CD4-positive, alpha-beta T cell treated with Interleukin-17A for 1 hour (primary cell): ENCODE results near the gene TRIM60.
"Not testable (repeated sequence)": the region's sequence is repeated elsewhere in the genome, so short reads cannot be mapped to it uniquely, and the experiment has no call there.

Experiments
- DNase-seq: peaks from one replicate; pipeline ENCODE4 v3.0.0-alpha.2; 2020

TRIM60 gene

DNA sequence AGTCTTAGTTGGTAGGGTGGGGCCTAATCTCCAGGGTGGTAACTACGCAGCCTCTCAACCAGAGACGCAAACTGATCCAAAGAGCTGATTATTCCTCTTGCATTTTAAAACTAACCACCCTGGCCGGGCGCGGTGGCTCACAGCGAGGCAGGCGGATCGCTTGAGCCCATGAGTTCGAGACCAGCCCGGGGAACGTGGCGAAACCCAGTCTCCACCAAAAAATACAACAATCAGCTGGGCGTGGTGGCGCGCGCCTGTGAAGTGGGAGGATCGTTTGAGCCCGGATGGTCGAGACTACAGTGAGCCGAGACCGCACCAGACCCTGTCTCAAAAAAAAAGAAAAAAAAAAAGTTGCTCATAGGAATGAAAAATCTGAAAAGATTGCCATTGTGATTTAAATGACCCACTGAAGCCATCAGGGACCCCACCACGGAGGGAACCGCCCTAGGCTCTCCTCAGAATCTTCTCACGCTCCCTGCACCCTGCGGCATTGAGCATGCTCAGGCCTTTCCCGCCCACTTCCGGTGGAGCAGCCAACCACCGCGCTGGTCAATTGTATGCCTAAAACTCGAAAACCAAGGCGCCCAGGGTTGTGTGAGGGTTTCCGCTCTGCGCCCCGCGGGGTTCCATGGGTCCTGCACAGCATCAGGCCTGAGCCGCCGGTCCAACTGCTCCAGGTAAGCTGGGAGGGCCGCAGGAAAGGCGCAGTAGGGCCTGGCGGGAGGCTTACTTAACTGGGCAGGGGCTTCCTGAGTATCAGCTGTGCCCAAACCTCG is at the start of gene TRIM60:
TSS of gene TRIM60 (plus strand) at position 564 of the 776 bp plus-strand sequence. CDS start 8,074 bp downstream, outside the sequence.
- no peak for DNase-seq

- no peak for DNase-seq
These were observed 42.3 kb upstream of the TRIM60 start for GRCh38 chr4:164989471-164989870.

DNA sequence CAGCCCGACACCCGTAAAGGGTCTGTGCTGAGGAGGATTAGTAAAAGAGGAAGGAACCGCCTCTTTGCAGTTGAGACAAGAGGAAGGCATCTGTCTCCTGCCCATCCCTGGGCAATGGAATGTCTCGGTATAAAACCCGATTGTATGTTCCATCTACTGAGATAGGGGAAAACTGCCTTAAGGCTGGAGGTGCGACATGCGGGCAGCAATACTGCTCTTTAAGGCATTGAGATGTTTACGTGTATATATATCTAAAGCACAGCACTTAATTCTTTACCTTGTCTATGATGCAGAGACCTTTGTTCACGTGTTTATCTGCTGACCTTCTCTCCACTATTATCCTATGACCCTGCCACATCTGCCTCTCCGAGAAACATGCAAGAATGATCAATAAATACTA is 41.0 kb upstream of the TRIM60 start:
- DNase-seq, result not testable (repeated sequence)

GRCh38 chr4:164996123-164996522 is 35.7 kb upstream of the TRIM60 start:
- DNase-seq, result not testable (repeated sequence)

DNA sequence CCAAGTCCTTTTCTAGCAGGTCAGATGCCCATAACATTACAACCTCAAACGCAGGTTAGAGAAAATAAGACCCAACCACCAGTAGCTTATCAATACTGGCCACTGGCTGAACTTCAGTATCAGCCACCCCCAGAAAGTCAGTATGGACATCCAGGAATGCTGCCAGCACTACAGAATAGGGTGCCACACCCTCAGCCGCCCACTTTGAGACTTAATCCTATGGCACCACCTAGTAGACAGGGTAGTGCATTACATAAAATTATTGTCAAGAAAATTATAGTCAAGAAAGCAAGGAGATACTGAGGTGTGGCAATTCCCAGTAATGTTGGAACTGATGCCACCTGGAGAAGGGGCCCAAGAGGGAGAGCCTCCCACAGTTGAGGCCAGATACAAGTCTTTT is 34.5 kb upstream of the TRIM60 start:
- DNase-seq, result no peak

DNA sequence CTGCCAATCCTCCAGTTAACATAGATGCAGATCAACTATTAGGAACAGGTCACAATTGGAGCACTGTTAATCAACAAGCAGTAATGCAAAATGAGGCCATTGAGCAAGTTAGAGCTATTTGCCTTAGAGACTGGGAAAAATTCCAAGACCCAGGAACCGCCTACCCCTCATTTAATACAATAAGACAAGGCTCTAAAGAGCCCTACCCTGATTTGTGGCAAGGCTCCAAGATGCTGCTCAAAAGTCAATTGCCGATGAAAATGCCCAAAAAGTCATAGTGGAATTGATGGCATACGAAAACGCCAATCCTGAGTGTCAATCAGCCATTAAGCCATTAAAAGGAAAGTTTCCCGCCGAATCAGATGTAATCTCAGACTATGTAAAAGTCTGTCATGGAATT is 33.9 kb upstream of the TRIM60 start:
- DNase-seq, result no peak

GRCh38 chr4:164998526-164999080 is 33.2 kb upstream of the TRIM60 start:
- not testable (repeated sequence) for DNase-seq

DNA sequence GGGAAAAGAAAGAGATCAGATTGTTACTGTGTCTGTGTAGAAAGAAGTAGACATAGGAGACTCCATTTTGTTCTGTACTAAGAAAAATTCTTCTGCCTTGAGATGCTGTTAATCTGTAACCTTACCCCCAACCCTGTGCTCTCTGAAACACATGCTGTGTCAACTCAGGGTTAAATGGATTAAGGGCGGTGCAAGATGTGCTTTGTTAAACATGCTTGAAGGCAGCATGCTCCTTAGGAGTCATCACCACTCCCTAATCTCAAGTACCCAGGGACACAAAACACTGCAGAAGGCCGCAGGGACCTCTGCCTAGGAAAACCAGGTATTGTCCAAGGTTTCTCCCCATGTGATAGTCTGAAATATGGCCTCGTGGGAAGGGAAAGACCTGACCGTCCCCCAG is 29.8 kb upstream of the TRIM60 start:
- DNase-seq, result not testable (repeated sequence)

DNA sequence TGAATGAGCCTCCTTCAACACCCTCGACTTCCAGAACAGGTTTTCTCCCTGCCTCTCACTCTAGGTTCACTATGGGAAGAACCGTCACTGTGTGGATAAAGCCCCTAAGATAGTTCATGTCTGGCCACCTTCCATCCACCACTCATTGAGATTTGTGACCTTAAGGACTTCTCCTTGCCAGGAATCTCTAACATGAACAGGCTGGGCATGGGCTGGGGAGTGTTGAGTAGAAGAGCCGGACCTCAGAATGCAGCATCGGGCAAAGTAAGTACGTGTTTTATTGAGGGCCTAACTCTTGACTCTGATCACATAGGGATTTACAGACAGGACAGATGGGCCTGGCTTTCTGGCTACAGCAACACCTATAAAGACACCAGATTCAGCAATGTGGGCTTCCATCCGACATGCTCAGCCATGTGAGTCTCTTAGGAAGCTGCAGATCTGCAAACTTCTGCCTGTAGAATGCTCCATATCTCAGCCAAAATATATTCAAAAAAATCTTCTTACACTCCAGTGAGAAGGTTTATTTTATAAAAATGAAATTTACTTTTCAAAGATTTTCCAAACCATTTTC is 26.4 kb upstream of the TRIM60 start:
- DNase-seq, result no peak

- DNase-seq, result no peak
These were observed 25.3 kb upstream of the TRIM60 start for GRCh38 chr4:165006456-165006855.

DNA sequence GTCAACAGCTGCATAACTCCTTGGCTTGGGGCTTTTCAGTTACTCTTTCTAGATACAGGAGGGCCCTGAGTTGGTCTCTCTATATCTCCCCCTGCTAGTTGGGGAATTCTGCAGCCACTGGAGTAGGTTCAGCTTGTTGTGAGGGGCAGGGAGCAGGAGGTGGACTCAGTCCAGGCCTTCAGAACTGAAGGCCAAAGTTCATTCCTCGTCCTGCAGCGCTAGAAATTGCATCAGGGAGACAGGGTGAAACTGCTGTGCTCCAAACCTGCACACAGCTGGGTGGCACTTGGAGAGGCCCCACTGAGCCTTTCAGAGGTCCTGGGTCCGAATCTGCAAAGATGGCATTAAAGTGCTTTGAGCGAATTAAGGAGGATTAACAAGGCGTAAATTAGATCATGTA is 24.9 kb upstream of the TRIM60 start:
- DNase-seq, result no peak

DNA sequence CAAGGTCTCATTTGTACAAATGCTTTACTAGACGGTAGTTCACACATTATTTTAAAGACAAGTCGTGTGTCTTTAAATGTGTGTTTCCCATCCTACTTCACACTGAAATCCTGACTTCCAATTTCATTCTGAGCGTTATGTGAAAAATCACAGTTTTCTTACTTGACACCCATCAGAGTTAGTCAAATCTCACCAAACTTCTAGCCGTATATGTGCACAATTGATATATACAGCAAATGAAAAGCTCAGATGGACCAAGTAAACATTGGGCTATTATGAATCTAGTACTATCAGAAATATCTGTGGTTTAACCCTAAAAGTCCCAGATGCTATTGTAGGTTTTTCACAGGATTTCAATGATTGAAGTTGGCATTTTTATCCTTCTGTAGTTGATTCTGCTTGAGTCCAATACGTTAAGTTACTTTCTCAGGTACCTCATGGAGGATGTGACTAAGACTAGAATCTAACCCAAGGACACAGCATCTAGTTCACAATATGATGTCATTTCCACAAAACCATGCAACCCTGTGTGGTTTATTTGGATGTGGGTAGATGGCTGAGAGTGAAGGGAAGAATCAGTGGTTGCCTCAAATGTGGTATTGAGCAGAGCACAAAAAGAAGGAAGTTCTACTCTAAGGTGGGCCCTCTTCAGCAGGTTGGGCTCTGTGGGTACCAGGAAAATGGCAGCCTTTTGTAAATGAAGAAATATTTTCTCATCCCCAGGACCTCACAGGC is 22.1 kb upstream of the TRIM60 start:
- no peak for DNase-seq

DNA sequence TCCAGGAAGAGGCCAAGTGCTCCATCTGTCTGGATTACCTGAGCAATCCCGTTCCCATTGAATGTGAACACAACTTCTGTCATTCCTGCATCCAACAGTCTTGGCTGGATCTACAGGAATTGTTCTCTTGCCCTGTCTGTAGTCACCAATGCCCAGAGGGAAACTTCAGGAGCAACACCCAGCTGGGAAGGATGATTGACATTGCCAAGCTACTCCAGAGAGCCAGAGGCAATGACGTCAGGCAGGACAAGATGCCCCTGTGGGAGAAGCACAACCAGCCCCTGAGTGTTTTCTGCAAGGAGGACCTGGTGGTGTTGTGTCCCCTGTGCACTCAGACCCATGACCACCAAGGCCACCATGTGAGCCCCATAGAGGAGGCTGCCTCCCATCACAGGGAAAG is 21.3 kb upstream of the TRIM60 start:
- DNase-seq, result no peak

DNA sequence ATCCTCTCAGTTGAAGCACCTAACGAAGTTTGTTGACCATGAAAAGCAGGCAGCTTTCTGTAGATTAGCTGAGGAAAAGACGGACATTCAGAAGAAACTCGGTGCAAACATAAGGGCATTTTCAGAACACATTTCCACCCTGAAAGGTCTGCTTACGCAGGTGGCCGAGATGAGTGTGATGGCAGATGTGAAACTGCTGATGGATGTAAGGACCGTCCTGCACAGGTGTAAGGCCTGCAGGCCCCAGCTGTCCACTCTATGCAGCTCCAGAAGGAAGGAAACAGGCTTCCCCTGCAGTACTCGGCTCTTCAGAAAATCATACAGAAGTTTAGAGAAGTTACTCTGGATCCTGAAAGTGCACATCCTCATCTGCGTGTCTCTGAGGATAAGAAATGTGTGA is 20.8 kb upstream of the TRIM60 start:
- no peak for DNase-seq

DNA sequence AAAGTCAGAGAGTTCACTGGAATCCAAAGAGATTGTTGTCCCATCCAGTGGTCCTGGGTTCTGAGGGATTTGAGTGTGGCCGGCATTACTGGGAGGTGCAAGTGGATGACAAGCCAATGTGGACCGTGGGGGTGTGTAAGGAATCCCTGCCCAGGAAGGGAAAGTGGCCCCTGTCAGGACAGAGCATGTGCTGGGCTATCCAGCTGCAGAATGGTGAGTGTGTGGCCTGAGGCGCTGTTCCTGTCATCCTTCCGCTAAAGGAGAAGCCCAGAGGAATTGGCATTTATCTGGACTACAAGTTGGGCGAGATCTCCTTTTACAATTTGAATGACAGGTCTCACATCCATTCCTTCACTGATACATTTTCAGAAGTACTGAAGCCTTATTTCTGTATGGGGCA is 20.4 kb upstream of the TRIM60 start:
- DNase-seq, result no peak

GRCh38 chr4:165013691-165014090 is 18.1 kb upstream of the TRIM60 start:
- no peak for DNase-seq

- no peak for DNase-seq
These were observed 14.8 kb upstream of the TRIM60 start for GRCh38 chr4:165016971-165017370.

- DNase-seq, result not testable (repeated sequence)
These were observed 11.8 kb upstream of the TRIM60 start for GRCh38 chr4:165019995-165020394.

DNA sequence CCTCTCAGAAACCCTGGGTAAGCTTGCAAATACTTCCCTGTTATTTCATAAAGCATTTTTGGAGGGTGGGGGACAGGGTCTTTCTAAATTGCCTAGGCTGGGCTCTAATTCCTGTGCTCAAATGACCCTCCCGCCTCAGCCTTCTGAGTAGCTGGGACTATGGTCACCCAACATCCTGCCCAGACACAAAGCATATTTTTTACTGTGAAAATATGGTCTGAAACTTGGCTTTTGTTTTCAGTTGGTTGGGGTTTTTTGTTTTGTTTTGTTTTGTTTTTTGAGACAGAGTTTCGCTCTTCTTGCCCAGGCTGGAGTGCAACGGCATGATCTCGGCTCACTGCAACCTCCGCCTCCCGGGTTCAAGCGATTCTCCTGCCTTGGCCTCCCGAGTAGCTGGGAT is 6.0 kb upstream of the TRIM60 start:
- not testable (repeated sequence) for DNase-seq

- no peak for DNase-seq
These were observed 3.9 kb upstream of the TRIM60 start for GRCh38 chr4:165027762-165028402.

DNA sequence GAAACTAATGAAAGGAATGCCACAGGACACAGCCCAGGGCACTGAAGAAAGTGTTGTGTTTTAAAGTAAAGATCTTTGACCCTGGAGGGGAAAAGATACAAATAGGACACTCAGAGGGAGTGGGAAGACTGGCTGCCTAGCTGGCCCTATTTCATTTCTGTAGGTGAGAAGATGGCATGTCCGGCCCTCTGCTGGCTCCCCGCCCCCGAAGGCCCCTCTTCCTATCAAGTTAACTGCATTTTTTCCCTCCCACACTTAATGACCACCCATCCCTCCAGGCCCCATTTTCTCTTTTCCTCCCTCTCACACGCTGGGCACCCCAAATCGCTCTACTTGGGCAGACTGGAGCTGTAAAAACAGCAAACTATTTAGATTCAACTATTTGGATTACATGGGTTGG is 16.4 kb downstream of the TRIM60 start:
- DNase-seq, result no peak

- no peak for DNase-seq
These were observed 20.8 kb downstream of the TRIM60 start for GRCh38 chr4:165052627-165053026.

DNA sequence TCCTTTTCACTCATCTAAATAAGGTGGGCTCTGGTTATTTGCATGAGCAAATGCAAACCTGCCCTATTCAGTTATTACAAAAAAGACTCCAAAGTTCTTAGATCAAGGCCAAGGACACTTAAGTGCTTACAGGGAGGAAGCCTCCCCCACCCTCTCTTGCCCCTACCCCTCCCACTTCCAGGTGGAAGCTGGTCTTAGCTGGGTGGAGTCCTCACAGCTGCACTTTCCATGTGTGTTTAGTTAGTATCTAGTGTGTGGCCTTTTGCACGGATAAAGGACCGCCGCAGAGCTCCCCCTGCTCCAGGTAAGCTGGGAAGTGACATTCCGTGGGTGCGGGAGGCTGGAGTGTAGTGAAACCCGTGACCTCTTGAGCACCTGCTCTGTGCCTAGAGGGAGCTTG is 21.8 kb downstream of the TRIM60 start, which contains the start of gene TRIM75:
TSS of gene TRIM75 (plus strand) at position 222 of the 400 bp plus-strand sequence. CDS start 5,282 bp downstream, outside the sequence.
- DNase-seq, result no peak
